ENCODE data around the gene CEP85L.

Gene CEP85L

DNA sequence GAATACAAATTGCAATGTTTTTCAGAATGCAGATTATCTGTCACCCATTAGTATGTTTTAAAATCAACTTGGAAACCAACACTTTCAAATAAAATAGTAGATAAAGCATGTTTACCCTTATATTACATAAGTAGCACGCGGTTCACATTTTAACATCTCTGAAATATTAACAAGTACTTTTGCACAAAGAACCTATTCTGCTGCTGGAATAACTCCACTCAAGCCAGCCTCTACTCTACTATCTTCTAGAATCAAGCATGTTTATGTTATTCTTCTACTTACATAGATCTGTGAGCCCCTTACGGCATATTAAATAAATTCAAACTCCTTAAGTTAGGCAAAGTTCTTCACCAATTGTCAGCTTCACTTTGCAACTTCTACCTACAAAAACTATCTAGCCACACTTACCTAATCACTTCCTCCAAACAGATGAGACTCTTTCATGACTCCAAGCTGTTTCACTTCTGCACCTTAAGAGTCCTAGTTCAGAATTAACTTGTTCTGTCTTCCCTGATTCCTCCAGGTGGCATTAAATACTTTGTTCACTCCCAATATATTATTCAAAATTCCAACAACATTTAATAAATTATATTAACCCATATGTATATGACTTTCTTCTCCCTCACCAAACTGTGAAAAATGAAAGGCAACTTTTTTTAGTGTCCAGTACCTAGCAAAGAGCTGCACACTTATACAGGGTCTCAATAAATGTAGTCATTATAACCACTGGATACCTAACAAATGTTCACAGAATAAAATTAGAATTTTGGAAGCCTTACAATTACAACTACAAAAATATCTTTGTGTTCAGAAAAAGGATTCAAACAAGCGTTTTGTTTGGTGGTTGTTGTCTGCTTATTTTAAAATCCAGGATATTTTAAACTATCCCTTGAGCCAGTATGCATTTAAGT is 12.1 kb downstream of the CEP85L start:
- 89 to 93% methylated on average over 3 of the region's 4 CpGs for WGBS, 2 experiments (ENCODE audit: insufficient coverage in 2 of 2)
- H3K36me3 ChIP-seq (ENCODE audit: control insufficient read depth, insufficient read depth, low read length) = no peaks in the 10 kb centered on the region
- no peak overlapping the region for H3K27ac ChIP-seq (ENCODE audit: low read depth, low read length, severe bottlenecking)
- H3K4me3 ChIP-seq (ENCODE audit: extremely low read depth, insufficient read depth, low read length, poor library complexity, severe bottlenecking) = no peak overlapping the region
- no peaks in the 10 kb centered on the region for H3K9me3 ChIP-seq (ENCODE audit: control insufficient read depth, low read length)
- H3K4me1 ChIP-seq (ENCODE audit: control insufficient read depth, insufficient read depth, low read length, poor library complexity, severe bottlenecking) = no peaks in the 10 kb centered on the region

GRCh38 chr6:118638288-118638687 is 13.1 kb downstream of the CEP85L start:
- no peaks in the 10 kb centered on the region for H3K4me1 ChIP-seq (ENCODE audit: control insufficient read depth, insufficient read depth, low read length, poor library complexity, severe bottlenecking)
- H3K36me3 ChIP-seq (ENCODE audit: control insufficient read depth, insufficient read depth, low read length) = no peaks in the 10 kb centered on the region
- no peak overlapping the region for H3K4me3 ChIP-seq (ENCODE audit: extremely low read depth, insufficient read depth, low read length, poor library complexity, severe bottlenecking)

GRCh38 chr6:118635909-118636735 is 15.3 kb downstream of the CEP85L start:
- WGBS, 2 experiments (ENCODE audit: insufficient coverage in 2 of 2) = 83 to 100% methylated on average over 2 of the region's 3 CpGs
- no peak overlapping the region for H3K27ac ChIP-seq (ENCODE audit: low read depth, low read length, severe bottlenecking)
- H3K36me3 ChIP-seq (ENCODE audit: control insufficient read depth, insufficient read depth, low read length) = peaks cover 7% of the 10 kb centered on the region
- H3K4me3 ChIP-seq (ENCODE audit: extremely low read depth, insufficient read depth, low read length, poor library complexity, severe bottlenecking) = no peak overlapping the region
- H3K4me1 ChIP-seq (ENCODE audit: control insufficient read depth, insufficient read depth, low read length, poor library complexity, severe bottlenecking) = no peaks in the 10 kb centered on the region
- peaks cover 3% of the 10 kb centered on the region for H3K9me3 ChIP-seq (ENCODE audit: control insufficient read depth, low read length)

More at GRCh38 chr6:118638288-118638687, 13.1 kb downstream of the CEP85L start:
- no peaks in the 10 kb centered on the region for H3K9me3 ChIP-seq (ENCODE audit: control insufficient read depth, low read length)
- no peak overlapping the region for H3K27ac ChIP-seq (ENCODE audit: low read depth, low read length, severe bottlenecking)

DNA sequence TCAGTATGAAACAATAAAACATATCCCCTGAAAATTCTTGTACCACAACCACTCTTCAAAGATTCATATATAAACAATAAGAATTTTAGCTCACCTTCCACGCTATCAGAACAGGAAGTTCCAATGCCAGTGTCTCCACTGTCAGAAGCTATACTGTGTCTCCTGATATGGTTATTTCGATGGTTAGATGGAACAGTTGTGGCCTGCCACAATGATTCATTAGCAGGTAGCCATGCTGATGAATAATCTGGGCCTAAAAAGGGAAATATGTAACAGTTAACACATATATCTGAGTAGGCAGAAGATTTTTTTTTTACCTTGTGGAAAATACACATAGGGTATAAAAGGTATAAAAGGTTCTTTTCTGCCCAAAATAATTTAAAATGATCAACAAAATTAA is 19.0 kb downstream of the CEP85L start:
- peaks cover 15% of the 10 kb centered on the region for H3K36me3 ChIP-seq (ENCODE audit: control insufficient read depth, insufficient read depth, low read length)
- H3K27ac ChIP-seq (ENCODE audit: low read depth, low read length, severe bottlenecking) = no peak overlapping the region
- no peaks in the 10 kb centered on the region for H3K4me1 ChIP-seq (ENCODE audit: control insufficient read depth, insufficient read depth, low read length, poor library complexity, severe bottlenecking)
- 90 to 100% methylated on average over 1 to 2 of the region's 2 CpGs for WGBS, 2 experiments (ENCODE audit: insufficient coverage in 2 of 2)
- peaks cover 3% of the 10 kb centered on the region for H3K9me3 ChIP-seq (ENCODE audit: control insufficient read depth, low read length)
- H3K4me3 ChIP-seq (ENCODE audit: extremely low read depth, insufficient read depth, low read length, poor library complexity, severe bottlenecking) = no peak overlapping the region

- no peaks in the 10 kb centered on the region for H3K4me1 ChIP-seq (ENCODE audit: control insufficient read depth, insufficient read depth, low read length, poor library complexity, severe bottlenecking)
- no peak overlapping the region for H3K4me3 ChIP-seq (ENCODE audit: extremely low read depth, insufficient read depth, low read length, poor library complexity, severe bottlenecking)
- peaks cover 11% of the 10 kb centered on the region for H3K9me3 ChIP-seq (ENCODE audit: control insufficient read depth, low read length)
- H3K36me3 ChIP-seq (ENCODE audit: control insufficient read depth, insufficient read depth, low read length) = peaks cover 20% of the 10 kb centered on the region
- WGBS, 2 experiments (ENCODE audit: insufficient coverage in 2 of 2) = no CpG with 5 or more reads among the region's 1 CpG
- no peak overlapping the region for H3K27ac ChIP-seq (ENCODE audit: low read depth, low read length, severe bottlenecking)
Measured at GRCh38 chr6:118630923-118631322, 20.5 kb downstream of the CEP85L start.

DNA sequence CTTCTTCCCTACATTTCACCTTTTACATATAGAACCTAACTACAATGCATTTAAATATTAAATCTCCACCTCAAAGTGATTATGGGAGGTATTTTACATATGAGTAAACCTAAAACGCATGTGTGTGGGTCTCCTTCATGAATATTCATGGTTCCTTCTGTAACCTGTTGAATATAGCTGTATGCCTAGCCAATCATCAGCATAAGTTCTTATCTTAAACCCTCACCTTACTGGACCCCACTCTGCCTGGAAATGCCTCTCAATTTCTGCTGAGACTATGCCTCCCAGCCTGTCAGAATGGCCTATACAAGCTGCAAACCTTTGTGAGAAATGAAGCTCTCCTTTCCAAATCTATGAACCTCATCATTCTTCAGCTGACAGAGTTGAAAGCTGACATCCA is 21.3 kb downstream of the CEP85L start:
- H3K9me3 ChIP-seq (ENCODE audit: control insufficient read depth, low read length) = peaks cover 14% of the 10 kb centered on the region
- no peak overlapping the region for H3K4me3 ChIP-seq (ENCODE audit: extremely low read depth, insufficient read depth, low read length, poor library complexity, severe bottlenecking)
- WGBS, 2 experiments (ENCODE audit: insufficient coverage in 2 of 2) = 63% methylated on average over 1 of the region's 1 CpG; no CpG with 5 or more reads in 1 of the 2 experiments
- no peaks in the 10 kb centered on the region for H3K4me1 ChIP-seq (ENCODE audit: control insufficient read depth, insufficient read depth, low read length, poor library complexity, severe bottlenecking)
- H3K27ac ChIP-seq (ENCODE audit: low read depth, low read length, severe bottlenecking) = no peak overlapping the region
- peaks cover 23% of the 10 kb centered on the region for H3K36me3 ChIP-seq (ENCODE audit: control insufficient read depth, insufficient read depth, low read length)

- WGBS, 2 experiments (ENCODE audit: insufficient coverage in 2 of 2) = 92 to 100% methylated on average over 1 to 2 of the region's 3 CpGs
- H3K4me1 ChIP-seq (ENCODE audit: control insufficient read depth, insufficient read depth, low read length, poor library complexity, severe bottlenecking) = no peaks in the 10 kb centered on the region
- H3K4me3 ChIP-seq (ENCODE audit: extremely low read depth, insufficient read depth, low read length, poor library complexity, severe bottlenecking) = no peak overlapping the region
- H3K27ac ChIP-seq (ENCODE audit: low read depth, low read length, severe bottlenecking) = no peak overlapping the region
- H3K9me3 ChIP-seq (ENCODE audit: control insufficient read depth, low read length) = peaks cover 14% of the 10 kb centered on the region
- H3K36me3 ChIP-seq (ENCODE audit: control insufficient read depth, insufficient read depth, low read length) = peaks cover 27% of the 10 kb centered on the region
Measured at GRCh38 chr6:118627724-118628123, 23.7 kb downstream of the CEP85L start.

DNA sequence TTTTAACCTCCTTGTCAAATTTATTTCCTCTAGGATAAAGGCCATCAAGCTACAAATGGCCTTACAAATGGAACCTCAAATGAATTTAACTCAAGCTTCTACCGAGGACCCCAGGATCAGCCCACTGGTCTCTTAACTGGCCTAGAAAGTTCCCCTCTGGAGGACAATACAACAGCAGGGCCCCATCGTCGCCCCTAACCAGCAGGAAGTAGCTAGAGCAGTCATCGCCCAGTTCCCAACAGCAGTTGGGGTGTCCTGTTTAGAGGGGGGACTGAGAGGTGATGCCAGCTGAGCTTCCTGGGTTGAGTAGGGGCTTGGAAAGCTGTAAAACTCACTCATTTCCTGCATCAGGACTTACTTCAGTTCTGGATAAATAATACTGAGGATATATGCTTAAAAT is 25.6 kb downstream of the CEP85L start:
- WGBS, 2 experiments (ENCODE audit: insufficient coverage in 2 of 2) = 100% methylated on average over 4 of the region's 4 CpGs
- Histone ChIP-seq H3K4me3 (ENCODE audit: extremely low read depth, insufficient read depth, low read length, poor library complexity, severe bottlenecking) (no peak overlapping the region), H3K36me3 (ENCODE audit: control insufficient read depth, insufficient read depth, low read length) (peaks cover 19% of the 10 kb centered on the region), H3K9me3 (ENCODE audit: control insufficient read depth, low read length) (peaks cover 11% of the 10 kb centered on the region), H3K27ac (ENCODE audit: low read depth, low read length, severe bottlenecking) (no peak overlapping the region), H3K4me1 (ENCODE audit: control insufficient read depth, insufficient read depth, low read length, poor library complexity, severe bottlenecking) (no peaks in the 10 kb centered on the region)

DNA sequence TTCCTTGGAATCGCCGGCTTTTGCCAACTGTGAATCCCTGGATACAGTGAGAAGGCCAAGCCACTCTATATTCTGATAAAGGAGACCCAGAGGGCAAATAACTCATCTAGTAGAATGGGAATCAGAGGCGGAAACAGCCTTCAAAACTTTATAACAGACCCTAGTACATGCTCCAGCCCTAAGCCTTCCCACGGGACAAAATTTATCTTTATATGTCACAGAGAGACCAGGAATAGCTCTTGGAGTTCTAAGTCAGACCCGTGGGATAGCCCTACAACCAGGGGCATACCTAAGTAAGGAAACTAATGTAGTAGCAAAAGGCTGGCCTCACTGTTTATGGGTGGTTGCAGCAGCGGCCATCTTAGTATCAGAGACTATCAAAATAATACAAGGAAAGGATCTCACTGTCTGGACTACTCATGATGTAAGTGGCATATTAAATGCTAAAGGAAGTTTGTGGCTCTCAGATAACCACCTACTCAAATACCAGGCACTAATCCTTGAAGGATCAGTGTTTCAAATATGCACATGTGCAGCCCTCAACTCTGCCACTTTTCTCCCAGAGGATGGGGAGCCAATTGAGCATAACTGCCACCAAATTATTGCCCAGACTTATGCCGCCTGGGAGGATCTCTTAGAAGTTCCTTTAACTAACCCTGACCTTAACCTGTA is 29.5 kb downstream of the CEP85L start:
- Histone ChIP-seq H3K9me3 (ENCODE audit: control insufficient read depth, low read length) (peaks cover 11% of the 10 kb centered on the region), H3K4me1 (ENCODE audit: control insufficient read depth, insufficient read depth, low read length, poor library complexity, severe bottlenecking) (no peaks in the 10 kb centered on the region), H3K27ac (ENCODE audit: low read depth, low read length, severe bottlenecking) (no peak overlapping the region), H3K36me3 (ENCODE audit: control insufficient read depth, insufficient read depth, low read length) (peaks cover 12% of the 10 kb centered on the region), H3K4me3 (ENCODE audit: extremely low read depth, insufficient read depth, low read length, poor library complexity, severe bottlenecking) (no peak overlapping the region)
- WGBS, 2 experiments (ENCODE audit: insufficient coverage in 2 of 2) = 100% methylated on average over 1 of the region's 7 CpGs

- WGBS, 2 experiments (ENCODE audit: insufficient coverage in 2 of 2) = 96 to 100% methylated on average over 4 of the region's 4 CpGs
- Histone ChIP-seq H3K4me3 (ENCODE audit: extremely low read depth, insufficient read depth, low read length, poor library complexity, severe bottlenecking) (no peak overlapping the region), H3K9me3 (ENCODE audit: control insufficient read depth, low read length) (no peaks in the 10 kb centered on the region), H3K27ac (ENCODE audit: low read depth, low read length, severe bottlenecking) (no peak overlapping the region), H3K36me3 (ENCODE audit: control insufficient read depth, insufficient read depth, low read length) (peaks cover 13% of the 10 kb centered on the region), H3K4me1 (ENCODE audit: control insufficient read depth, insufficient read depth, low read length, poor library complexity, severe bottlenecking) (no peaks in the 10 kb centered on the region)
Measured at GRCh38 chr6:118620202-118620601, 31.2 kb downstream of the CEP85L start.

Data from mesodermal cell (in vitro differentiated cells).